Activated T-helper 17 cell treated with anti-CD3 and anti-CD28 coated beads, Interleukin-2, amount 50 U/mL, for 72 hours (primary cell): ENCODE measurements around the gene ALS2CL. TPM values are rescaled to one million over a fixed set of nuclear protein-coding genes. Genes with fewer than 3 reads are reported as not detected.
A peak's percentile ranks its signal among the peaks of the same experiment; 100 is the strongest.

Experiments
- ATAC-seq: fragments of 150-1000 bp; cut with Tn5 transposase; replicated peaks from 2 replicates; pipeline ENCODE4 v1.10.0; 2021; ENCODE audit warnings: mild to moderate bottlenecking, moderate library complexity
- H3K27ac Mint-ChIP-seq: one replicate; pipeline ENCODE4 v1.8.0; 2022; ENCODE audit warnings: mixed read lengths
- H3K27me3 Mint-ChIP-seq: one replicate; pipeline ENCODE4 v1.8.0; 2022; ENCODE audit warnings: mixed read lengths
- H3K36me3 Mint-ChIP-seq: one replicate; pipeline ENCODE4 v1.8.0; 2022; ENCODE audit warnings: low read depth, mild to moderate bottlenecking, mixed read lengths
- H3K4me1 Mint-ChIP-seq: one replicate; pipeline ENCODE4 v1.8.0; 2022; ENCODE audit warnings: mixed read lengths
- H3K4me3 Mint-ChIP-seq: one replicate; pipeline ENCODE4 v1.8.0; 2022; ENCODE audit warnings: mild to moderate bottlenecking, mixed read lengths
- H3K9me3 Mint-ChIP-seq: one replicate; pipeline ENCODE4 v1.8.0; 2022; ENCODE audit warnings: mixed read lengths
- total RNA-seq, 2 donors: library from RNA; stranded (reverse); gene quantifications; one replicate each; pipeline ENCODE4 v1.2.3, GENCODE V29; 2022

Gene ALS2CL
- total RNA-seq, 2 donors from 2014 or later = 0.69 to 5.2 TPM

GRCh38 chr3:46640927-46641326 is 52.6 kb downstream of the ALS2CL start:
- Mint-ChIP-seq H3K4me3 (no peak overlapping the region), H3K27ac (no peak overlapping the region), H3K4me1 (no peaks in the 10 kb centered on the region), H3K27me3 (peaks cover 7% of the 10 kb centered on the region), H3K36me3 (no peaks in the 10 kb centered on the region), H3K9me3 (peaks cover 4% of the 10 kb centered on the region)
- no peak for ATAC-seq

GRCh38 chr3:46639221-46639620 is 54.3 kb downstream of the ALS2CL start:
- no peak for ATAC-seq
- H3K27me3 Mint-ChIP-seq = peaks cover 3% of the 10 kb centered on the region

GRCh38 chr3:46634856-46635255 is 58.6 kb downstream of the ALS2CL start:
- Mint-ChIP-seq H3K4me1 (no peaks in the 10 kb centered on the region), H3K27me3 (no peaks in the 10 kb centered on the region), H3K4me3 (no peak overlapping the region), H3K27ac (no peak overlapping the region), H3K9me3 (no peaks in the 10 kb centered on the region), H3K36me3 (no peaks in the 10 kb centered on the region)
- no peak for ATAC-seq

More at GRCh38 chr3:46639221-46639620, 54.3 kb downstream of the ALS2CL start:
- Mint-ChIP-seq H3K9me3 (peaks cover 4% of the 10 kb centered on the region), H3K27ac (no peak overlapping the region), H3K4me3 (no peak overlapping the region), H3K4me1 (no peaks in the 10 kb centered on the region), H3K36me3 (no peaks in the 10 kb centered on the region)

- no peaks in the 10 kb centered on the region for H3K9me3 Mint-ChIP-seq
- ATAC-seq = no peak
- no peaks in the 10 kb centered on the region for H3K27me3 Mint-ChIP-seq
- no peak overlapping the region for H3K27ac Mint-ChIP-seq
- H3K36me3 Mint-ChIP-seq = no peaks in the 10 kb centered on the region
- H3K4me1 Mint-ChIP-seq = no peaks in the 10 kb centered on the region
- no peak overlapping the region for H3K4me3 Mint-ChIP-seq
Measured at GRCh38 chr3:46632792-46633191, 60.7 kb downstream of the ALS2CL start.

DNA sequence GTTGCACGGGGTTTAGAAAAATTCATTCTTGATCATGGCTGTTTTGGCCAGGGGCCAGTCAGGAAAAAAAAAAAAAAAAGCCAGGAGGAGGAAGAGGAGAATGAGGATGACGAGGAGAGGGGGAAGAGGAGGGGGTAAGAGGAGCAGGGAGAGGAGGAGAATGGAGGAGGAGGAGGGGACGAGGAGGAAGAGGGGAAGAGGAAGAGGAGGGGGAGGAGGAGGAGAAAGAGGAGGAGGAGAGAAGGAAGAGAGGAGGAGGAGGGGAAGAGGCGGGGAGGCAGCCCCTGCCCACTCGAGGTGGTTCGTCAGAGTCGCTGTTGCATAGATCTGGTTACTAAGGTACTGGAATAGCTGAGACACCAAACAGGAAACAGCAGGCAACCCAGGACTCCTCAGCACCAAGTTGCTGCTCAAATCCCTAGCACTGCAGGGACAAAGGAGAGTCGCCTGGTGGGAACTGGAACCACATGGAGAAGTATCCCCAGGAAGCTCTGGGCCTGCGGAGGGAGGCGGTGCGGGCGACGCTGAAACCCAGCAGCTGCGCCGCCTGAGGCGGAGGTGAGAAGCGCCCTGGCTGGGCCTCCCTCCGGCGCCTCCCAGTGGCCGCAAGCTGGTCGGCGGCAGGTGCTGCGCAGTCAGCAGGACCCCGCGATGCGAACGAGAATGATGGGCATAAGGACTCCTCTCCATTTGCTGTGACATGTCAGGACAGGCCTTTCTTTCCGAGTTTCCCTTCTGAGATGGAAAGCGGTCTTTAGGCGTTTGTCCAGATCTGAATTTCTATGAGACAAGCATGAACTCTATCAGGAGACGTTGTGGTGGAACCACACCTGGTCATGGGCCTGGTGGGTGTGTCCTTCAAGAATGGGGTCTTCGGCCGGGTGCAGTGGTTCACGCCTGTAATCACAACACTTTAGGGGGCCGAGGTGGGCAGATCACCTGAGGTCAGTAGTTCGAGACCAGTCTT is 63.6 kb downstream of the ALS2CL start:
- peak overlapping the region; percentile 68 for H3K4me3 Mint-ChIP-seq
- no peaks in the 10 kb centered on the region for H3K27me3 Mint-ChIP-seq
- no peaks in the 10 kb centered on the region for H3K9me3 Mint-ChIP-seq
- ATAC-seq = peak; percentile 98
- H3K36me3 Mint-ChIP-seq = no peaks in the 10 kb centered on the region
- H3K27ac Mint-ChIP-seq = peak overlapping the region; percentile 81
- H3K4me1 Mint-ChIP-seq = no peaks in the 10 kb centered on the region

- peak overlapping the region; percentile 81 for H3K27ac Mint-ChIP-seq
Measured at GRCh38 chr3:46628901-46629369, 64.5 kb downstream of the ALS2CL start.

GRCh38 chr3:46627078-46627477 is 66.4 kb downstream of the ALS2CL start:
- ATAC-seq = no peak
- H3K27ac Mint-ChIP-seq = no peak overlapping the region
- H3K27me3 Mint-ChIP-seq = peaks cover 6% of the 10 kb centered on the region
- no peak overlapping the region for H3K4me3 Mint-ChIP-seq
- no peaks in the 10 kb centered on the region for H3K9me3 Mint-ChIP-seq
- no peaks in the 10 kb centered on the region for H3K4me1 Mint-ChIP-seq
- no peaks in the 10 kb centered on the region for H3K36me3 Mint-ChIP-seq

More at GRCh38 chr3:46628901-46629369, 64.5 kb downstream of the ALS2CL start:
- H3K4me1 Mint-ChIP-seq = no peaks in the 10 kb centered on the region
- peak overlapping the region; percentile 68 for H3K4me3 Mint-ChIP-seq
- no peaks in the 10 kb centered on the region for H3K36me3 Mint-ChIP-seq
- ATAC-seq = no peak
- H3K9me3 Mint-ChIP-seq = no peaks in the 10 kb centered on the region
- peaks cover under 1% of the 10 kb centered on the region for H3K27me3 Mint-ChIP-seq

GRCh38 chr3:46626039-46626438 is 67.4 kb downstream of the ALS2CL start:
- no peak for ATAC-seq
- no peaks in the 10 kb centered on the region for H3K36me3 Mint-ChIP-seq
- no peak overlapping the region for H3K4me3 Mint-ChIP-seq
- no peaks in the 10 kb centered on the region for H3K4me1 Mint-ChIP-seq
- H3K9me3 Mint-ChIP-seq = no peaks in the 10 kb centered on the region
- H3K27ac Mint-ChIP-seq = no peak overlapping the region
- H3K27me3 Mint-ChIP-seq = peaks cover 6% of the 10 kb centered on the region

GRCh38 chr3:46624975-46625490 is 68.4 kb downstream of the ALS2CL start:
- no peak overlapping the region for H3K4me3 Mint-ChIP-seq
- no peak overlapping the region for H3K27ac Mint-ChIP-seq
- no peaks in the 10 kb centered on the region for H3K9me3 Mint-ChIP-seq
- peaks cover 6% of the 10 kb centered on the region for H3K27me3 Mint-ChIP-seq
- no peaks in the 10 kb centered on the region for H3K4me1 Mint-ChIP-seq
- H3K36me3 Mint-ChIP-seq = no peaks in the 10 kb centered on the region
- no peak for ATAC-seq

- no peaks in the 10 kb centered on the region for H3K9me3 Mint-ChIP-seq
- H3K4me3 Mint-ChIP-seq = no peak overlapping the region
- no peaks in the 10 kb centered on the region for H3K4me1 Mint-ChIP-seq
- H3K36me3 Mint-ChIP-seq = no peaks in the 10 kb centered on the region
- no peak for ATAC-seq
- H3K27ac Mint-ChIP-seq = no peak overlapping the region
- H3K27me3 Mint-ChIP-seq = peaks cover 6% of the 10 kb centered on the region
Measured at GRCh38 chr3:46624533-46624932, 68.9 kb downstream of the ALS2CL start.

GRCh38 chr3:46619845-46620778 is 73.4 kb downstream of the ALS2CL start:
- H3K4me3 Mint-ChIP-seq = no peak overlapping the region
- H3K9me3 Mint-ChIP-seq = no peaks in the 10 kb centered on the region
- H3K27ac Mint-ChIP-seq = no peak overlapping the region
- no peaks in the 10 kb centered on the region for H3K4me1 Mint-ChIP-seq
- no peak for ATAC-seq
- peaks cover 15% of the 10 kb centered on the region for H3K27me3 Mint-ChIP-seq
- H3K36me3 Mint-ChIP-seq = no peaks in the 10 kb centered on the region
